DMS114 treated with DMSO at 0.1 percent for 48 hours (cell line): Measurements from ENCODE around the gene UBE2M.

Source experiments
- DNase-seq: peaks from one replicate; lab custom pipeline; 2025; ENCODE audit not compliant: unreplicated experiment; lab: John Stamatoyannopoulos, UW

The UBE2M gene

DNA sequence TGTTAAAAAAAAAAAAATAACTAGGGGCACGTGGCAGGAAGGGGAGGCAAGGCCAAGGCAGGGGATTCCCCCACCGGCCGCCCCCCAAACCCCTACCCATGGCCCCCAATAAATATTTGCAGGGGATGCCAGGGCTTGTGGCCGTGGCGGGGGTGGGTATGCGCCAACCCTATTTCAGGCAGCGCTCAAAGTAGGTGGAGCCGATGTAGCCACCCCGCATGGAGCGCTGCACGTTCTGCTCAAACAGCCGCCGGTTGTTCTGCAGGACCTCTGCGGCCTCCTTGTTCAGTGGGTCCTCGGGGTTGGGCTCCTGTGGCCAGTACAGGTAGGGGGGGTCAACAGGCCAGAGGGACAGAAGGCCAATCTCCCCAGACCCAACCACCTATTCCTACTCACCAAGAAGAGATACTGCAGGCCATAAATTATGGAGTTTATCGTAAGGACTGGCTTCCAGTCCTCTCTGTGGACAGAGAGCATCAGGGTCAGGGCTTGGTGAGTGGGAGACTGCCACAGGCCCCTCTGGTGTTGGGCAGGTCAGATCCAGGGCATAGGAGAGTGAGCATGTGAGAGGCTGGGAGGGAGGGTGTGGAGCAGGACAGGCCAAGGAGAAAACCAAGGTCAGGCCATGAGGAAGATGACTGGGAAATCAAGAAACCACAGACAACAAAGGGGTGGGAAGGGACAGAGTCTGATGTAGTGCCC is 2.3 kb downstream of the UBE2M start:
- DNase-seq, result no peak

DNA sequence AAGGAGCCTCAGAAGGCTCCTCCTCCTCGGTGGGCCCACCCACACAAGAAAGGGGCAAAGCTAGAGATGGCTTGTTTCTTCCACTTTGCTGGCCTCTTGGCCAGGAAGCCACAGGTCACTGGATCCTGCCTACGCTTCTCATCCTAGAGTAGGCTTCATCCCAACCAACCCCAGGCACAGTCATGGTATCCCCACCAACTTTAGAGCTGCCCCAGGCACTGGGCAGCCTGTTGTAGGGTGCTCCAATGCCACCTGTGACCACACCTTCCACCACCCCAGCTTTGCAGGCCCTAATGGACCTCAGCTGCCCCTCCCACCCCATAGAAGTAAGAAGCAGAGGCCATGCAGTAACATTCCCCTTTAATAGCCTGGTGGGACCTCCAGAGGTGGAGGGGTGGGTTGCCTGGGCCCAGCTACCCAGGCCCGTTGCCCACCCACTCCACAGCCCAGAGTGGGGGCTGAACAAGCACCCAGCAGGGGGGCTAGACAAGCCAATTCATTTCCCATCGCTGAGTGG is 3.0 kb downstream of the UBE2M start:
- DNase-seq, result no peak

DNA sequence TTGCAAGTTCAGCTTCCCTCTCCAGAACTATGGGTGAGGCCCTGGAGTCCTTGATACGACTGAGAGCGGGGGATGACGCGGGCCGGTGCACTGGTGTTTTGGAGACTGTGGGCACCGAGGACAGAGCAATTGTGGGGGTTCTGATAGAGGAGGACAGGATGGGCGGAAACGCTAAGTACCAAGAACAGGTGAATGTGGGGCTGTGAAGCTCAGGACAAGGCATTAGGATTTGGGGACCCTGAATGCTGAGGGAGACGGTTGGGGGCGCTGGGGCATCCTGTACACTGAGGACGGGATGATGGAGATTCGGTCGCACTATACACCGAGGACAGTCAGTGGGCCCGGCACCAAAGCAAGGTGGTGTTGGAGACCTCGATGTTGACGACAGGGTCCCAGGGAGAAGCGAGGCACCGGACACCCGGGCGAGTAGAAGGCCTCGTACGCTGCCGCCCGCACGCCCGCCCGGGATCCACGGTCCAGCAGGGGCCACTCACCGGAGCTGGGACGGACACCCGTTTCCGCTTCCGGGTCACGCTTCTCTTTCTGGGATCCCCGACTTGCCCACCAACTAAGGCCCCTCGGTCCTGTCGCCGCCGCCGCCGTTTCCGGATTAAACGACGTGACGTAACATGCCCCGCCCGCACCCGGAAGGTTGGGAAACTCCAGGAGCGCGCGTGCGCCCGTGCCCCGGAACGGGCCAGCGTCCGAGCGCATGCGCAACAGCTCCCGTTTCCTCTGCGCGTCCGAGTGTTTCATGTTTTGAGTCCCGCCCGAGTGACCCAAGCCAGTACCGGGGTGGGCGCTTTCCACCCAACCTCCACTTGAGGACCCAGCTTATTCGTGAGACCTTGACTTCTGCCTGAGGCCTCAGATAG is 3.7 kb downstream of the UBE2M start, which contains the start of gene CHMP2A:
Gene CHMP2A, minus strand, starts transcription at position 612 of the 875 bp plus-strand sequence. CDS start 893 bp downstream, outside the sequence.
- DNase-seq, result no peak

DNA sequence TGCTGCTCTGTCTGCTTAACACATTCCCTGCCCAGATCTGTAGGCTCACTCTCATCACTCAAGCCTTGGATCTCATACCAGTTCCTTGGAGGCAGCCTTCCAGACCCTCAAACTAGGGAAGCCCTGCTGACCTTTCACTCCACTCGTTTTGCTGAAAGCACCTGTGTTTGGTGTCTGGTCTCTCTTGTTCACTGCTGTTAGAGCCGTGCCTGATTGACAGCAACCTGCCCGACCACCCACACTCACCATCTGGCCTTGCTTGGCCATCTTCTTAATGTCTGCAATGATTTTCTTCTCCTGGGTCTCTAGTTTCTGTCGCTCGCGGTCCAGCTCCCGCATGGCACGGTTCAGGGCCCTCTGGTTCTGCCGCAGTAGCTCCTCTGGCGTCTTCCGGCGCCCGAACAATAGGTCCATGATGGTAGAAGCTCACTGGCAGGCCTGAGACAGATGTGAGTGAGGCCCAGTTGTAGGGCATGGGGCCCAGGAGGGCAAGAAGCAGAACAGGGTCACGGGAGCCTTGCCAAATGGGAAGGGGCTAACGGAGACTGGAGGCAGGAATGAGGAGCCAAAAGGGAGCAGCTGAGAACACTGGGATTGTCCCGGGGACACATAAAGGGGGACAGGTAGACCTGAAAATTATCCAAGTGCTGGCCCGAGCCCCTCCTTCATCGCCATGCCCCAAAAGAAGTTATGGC is 4.5 kb downstream of the UBE2M start:
- DNase-seq, result no peak

DNA sequence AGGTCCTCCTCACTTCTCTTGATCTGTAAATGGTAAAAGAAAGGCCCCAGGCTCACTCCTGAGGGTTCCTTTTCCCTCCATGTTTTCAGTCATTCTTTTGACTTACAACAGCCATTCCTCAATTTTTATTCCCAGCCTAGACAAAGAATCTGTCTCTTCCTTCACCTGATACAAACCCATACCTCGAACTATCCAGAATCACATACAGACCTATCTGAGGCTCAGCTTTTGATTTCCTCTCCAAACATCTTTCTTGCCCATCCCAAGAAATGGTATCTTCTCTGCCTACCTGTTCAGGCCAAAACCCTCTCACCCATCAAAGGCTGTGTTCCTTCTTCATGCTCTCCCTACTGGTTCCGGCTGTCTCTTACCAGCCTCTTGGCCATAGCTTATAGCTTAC is 5.8 kb downstream of the UBE2M start:
- no peak for DNase-seq

DNA sequence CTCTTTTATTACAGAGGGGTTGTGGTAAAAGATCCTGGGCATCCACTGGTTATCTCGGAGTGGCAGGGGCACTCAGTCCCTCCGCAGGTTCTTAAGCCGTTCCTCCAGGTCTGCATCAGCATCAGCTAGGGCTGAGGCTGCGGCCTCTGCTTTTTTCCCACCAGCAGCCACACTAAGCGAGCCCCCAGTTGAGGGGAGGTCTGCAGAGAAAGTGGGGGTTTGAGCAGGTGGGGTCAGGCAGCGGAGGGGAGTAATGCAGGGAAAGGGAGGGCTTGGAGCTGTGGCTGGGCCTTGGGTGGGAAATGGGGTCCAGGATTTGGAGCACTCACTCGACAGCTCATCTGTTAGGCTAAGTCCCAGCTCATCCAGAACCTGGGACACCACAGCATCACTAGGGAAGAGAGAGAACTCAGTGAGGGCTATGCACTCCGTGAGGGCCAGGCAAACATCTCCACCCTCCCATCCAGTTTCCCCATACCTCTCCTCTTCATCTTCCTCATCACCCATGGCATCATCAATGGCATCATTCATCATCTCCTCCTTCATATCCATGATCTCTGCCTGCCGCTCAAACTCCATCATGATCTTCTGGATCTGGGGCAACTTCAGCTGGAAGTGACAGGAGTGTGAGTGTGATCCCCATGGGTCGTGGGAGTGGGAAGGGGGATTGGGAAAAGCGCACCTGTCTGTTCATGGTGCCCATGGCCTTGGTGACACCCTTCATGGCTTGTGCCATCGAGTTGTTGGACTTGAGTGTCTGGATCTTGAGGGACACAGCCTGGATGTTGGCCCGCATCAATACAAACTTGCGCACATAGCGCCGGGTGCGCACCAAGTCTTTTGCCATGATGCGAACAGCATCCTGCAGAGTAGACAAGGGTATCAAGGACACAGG is 6.6 kb downstream of the UBE2M start:
- no peak for DNase-seq

DNA sequence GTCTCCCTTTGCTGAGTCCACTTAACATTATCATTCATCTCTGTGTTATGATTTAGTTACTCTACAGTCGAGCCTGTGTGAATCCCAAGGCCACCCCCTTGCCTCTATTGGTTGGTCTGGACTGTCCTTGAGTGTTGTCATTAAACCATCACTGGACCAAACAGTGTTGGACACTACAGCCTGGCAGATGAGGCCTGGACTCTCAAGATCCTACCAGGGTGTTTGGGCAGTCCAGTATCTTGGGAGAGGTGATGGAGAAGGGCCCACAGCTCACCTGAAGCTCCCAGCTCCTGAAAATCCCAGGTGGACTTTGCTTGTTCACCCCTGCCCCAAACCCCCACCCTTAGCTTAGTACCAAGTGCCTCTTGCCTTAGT is 7.3 kb downstream of the UBE2M start:
- DNase-seq, result no peak

DNA sequence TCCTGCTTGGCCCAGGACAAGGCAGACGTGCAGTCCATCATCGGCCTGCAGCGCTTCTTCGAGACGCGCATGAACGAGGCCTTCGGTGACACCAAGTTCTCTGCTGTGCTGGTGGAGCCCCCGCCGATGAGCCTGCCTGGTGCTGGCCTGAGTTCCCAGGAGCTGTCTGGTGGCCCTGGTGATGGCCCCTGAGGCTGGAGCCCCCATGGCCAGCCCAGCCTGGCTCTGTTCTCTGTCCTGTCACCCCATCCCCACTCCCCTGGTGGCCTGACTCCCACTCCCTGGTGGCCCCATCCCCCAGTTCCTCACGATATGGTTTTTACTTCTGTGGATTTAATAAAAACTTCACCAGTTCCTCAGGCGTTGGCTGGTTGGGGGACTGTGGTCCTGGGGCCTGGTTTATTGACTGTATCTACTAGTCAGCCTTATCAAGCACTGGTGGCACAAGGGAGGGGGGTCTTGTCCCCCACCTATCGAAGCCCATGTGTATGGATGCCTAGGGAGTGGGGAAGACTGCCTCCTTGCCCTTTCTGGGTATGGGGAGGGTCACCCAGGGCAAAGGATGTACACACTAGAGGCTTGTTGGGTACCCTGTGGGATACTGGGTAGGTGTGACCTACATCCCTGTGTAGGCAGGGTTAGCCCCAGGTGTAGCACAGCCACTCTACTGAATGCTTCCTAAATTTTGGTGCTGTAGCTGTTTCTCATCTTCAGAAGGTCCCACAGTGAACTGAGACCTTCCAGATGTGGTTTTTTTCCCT is 7.9 kb downstream of the UBE2M start:
- no peak for DNase-seq

DNA sequence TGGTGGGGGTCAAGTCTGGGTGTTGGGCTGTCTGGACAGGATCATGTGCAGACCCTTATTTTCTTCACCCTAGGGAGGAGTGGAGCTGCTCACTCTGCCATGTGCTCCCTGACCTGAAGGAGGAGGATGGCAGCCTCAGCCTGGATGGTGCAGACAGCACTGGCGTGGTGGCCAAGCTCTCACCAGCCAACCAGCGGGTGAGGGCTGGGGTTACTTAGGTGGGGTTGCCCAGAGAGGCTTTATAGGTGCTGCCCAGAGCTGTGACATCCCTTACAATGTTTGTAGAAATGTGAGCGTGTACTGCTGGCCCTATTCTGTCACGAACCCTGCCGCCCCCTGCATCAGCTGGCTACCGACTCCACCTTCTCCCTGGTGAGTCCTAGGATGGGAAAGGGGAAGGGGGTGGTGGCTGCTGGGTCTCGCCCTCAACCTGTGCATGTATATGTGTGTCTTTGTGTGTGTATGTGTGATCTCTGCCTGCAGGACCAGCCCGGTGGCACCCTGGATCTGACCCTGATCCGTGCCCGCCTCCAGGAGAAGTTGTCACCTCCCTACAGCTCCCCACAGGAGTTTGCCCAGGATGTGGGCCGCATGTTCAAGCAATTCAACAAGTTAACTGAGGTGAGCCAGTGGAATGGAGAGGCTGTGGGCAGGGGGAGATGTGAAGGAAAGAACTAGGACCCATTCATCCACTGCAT is 8.6 kb downstream of the UBE2M start:
- DNase-seq, result no peak

DNA sequence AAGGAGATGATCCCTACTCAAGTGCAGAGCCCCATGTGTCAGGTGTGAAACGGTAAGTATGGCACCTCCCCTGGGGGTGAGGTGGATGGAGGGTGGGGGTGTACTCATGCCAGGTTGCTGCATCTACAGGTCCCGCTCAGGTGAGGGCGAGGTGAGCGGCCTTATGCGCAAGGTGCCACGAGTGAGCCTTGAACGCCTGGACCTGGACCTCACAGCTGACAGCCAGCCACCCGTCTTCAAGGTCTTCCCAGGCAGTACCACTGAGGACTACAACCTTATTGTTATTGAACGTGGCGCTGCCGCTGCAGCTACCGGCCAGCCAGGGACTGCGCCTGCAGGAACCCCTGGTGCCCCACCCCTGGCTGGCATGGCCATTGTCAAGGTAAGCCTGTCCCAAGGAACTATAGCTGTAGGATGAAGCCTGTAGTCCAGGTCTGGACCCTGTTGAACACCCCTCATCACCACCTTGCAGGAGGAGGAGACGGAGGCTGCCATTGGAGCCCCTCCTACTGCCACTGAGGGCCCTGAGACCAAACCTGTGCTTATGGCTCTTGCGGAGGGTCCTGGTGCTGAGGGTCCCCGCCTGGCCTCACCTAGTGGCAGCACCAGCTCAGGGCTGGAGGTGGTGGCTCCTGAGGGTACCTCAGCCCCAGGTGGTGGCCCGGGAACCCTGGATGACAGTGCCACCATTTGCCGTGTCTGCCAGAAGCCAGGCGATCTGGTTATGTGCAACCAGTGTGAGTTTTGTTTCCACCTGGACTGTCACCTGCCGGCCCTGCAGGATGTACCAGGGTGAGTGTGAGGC is 9.3 kb downstream of the UBE2M start:
- no peak for DNase-seq

DNA sequence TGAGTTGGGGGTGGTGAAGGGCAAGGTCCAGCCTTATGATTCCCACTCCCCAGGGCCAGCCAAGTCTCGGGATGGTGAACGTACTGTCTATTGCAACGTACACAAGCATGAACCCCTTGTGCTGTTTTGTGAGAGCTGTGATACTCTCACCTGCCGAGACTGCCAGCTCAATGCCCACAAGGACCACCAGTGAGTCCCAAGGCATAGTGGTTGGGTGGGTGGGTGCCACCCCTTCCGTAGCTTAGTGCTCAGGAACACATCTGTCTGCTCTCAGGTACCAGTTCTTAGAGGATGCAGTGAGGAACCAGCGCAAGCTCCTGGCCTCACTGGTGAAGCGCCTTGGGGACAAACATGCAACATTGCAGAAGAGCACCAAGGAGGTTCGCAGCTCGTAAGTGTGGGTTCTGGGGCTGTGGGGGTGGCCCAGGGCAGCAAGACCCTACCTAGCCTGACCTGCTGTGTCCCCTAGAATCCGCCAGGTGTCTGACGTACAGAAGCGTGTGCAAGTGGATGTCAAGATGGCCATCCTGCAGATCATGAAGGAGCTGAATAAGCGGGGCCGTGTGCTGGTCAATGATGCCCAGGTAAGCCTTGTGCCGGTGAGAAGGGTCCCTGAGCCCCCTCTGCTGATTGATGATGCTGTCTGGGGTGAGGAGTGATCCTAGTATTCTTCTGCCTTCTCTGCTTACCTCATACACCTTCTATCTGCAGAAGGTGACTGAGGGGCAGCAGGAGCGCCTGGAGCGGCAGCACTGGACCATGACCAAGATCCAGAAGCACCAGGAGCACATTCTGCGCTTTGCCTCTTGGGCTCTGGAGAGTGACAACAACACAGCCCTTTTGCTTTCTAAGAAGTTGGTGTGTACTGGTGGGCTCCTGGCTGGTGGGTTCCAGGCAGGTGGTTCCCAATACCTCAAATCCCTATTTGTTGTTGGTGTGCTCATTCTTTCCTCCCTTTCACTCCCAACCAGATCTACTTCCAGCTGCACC is 10.8 kb downstream of the UBE2M start:
- no peak for DNase-seq

DNA sequence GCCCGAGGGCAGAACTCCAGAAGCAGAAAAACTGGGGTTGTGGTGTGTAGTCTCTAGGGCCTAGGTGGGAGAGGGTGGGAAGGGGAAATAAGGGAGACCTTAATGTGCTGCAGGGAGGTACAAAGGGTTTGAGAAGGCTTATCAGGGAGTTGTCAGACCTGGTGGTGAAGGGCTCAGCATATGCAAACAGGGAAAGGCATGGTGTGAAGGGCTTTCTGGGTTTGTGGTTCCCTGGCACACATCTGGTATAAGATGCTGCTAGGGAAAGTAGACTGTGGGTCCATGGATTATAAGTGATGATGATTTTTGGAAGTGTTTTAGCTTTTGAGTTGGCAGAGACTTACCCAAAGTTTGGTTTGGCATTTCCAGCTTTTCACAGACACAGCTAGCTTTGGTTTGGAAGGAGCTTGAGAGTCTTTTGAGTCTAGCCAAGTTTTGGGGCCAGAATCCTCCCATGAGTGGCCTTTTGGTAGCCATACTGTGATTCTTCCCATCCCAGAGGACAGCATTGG is 12.3 kb downstream of the UBE2M start:
- no peak for DNase-seq

DNA sequence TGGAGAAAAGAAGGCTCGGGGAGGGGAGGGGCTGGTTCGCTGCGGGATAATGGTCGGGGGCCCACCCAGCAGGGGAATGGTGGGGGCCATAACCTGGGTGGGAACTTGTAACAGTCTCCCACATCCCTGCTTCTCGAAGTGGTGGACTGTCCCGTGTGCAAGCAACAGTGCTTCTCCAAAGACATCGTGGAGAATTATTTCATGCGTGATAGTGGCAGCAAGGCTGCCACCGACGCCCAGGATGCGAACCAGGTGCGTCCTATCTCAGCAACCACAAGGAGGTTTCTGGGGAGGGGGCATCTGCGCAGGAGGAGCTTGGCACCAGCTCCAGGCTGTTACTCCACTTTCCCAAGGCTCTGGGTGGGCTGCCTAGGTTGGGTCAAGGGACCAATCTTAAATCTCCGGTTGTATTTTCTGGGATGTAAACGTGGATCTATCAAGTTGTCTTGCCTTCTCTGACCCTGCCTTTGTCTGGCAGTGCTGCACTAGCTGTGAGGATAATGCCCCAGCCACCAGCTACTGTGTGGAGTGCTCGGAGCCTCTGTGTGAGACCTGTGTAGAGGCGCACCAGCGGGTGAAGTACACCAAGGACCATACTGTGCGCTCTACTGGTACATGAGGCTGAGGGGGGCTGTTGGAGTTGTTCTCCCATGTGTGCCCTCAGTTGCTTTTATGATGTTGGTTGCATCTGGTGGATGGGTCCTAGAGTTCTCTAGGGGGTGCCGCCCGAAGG is 13.0 kb downstream of the UBE2M start:
- DNase-seq, result no peak

DNA sequence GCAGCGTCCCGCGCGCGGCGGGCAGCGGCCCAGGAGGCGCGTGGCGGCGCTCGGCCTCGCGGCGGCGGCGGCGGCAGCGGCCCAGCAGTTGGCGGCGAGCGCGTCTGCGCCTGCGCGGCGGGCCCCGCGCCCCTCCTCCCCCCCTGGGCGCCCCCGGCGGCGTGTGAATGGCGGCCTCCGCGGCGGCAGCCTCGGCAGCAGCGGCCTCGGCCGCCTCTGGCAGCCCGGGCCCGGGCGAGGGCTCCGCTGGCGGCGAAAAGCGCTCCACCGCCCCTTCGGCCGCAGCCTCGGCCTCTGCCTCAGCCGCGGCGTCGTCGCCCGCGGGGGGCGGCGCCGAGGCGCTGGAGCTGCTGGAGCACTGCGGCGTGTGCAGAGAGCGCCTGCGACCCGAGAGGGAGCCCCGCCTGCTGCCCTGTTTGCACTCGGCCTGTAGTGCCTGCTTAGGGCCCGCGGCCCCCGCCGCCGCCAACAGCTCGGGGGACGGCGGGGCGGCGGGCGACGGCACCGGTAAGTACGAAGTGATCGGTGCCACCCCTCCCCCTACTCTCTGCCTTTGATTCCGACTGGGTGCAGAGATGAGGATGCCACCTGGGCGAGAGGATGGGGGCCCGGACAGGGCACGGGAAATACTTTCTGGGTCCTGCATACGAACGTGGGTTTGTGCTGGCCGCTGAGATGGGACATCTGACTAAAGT is 13.7 kb downstream of the UBE2M start:
- no peak for DNase-seq

DNA sequence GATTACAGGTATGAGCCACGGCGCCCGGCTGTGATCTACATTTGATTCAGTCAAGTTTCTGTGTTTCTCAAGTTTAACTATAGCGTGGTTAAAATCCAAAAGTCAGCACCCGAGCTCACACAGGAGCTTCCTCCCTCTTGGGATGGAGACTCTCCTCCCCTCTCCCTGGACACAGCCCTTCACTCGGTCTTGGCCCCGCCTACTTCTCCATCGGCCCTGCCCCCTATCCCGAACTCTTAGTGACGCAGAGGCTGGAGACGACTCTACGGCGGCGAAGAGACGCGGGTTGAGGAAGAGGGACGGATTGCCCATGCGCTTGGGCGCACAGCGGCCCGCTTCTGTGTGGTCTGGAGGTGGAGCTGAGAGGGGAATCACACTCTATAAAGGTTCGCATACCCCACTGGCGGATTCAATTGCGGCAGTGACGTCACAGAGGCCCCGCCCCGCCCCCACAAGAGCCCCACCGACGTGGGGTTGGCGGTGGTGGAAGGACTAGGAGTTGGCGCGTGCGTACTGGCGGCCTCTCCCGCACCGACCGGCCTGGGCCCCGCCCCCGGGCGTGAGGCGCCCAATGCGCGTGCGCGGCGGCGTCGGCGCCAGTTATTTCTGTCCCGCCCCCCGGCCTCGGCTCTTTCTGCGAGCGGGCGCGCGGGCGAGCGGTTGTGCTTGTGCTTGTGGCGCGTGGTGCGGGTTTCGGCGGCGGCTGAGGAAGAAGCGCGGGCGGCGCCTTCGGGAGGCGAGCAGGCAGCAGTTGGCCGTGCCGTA is 14.4 kb downstream of the UBE2M start, which contains the start of gene TRIM28:
Gene TRIM28, plus strand, starts transcription at position 239 of the 765 bp plus-strand sequence. CDS start 694 bp downstream, outside the sequence.
- DNase-seq, result no peak
